ENCODE measurements around the gene SENP5.
"Not testable (repeated sequence)": the region's sequence is repeated elsewhere in the genome, so short reads cannot be mapped to it uniquely, and the experiment has no call there.

The SENP5 gene

DNA sequence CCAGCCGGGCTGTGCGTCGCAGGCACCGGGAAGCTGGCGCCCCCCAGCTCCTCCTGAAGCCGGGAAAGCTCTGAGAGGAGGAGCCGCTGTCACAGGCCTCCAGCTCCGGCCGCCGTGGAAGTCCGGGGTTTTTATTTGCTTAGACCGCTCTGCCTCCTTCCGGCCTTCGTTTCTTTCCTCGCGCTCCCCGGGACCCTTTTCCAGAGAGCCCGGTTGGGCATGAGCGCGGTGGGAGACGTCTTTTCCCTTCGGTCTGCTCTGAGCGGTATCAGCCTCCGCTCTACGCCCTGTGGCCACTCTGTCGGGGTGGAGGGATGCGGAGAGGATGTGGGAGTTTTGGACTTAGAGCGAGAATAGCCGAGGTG is 559 bp downstream of the SENP5 start:
- peak overlapping the region; percentile 90 for H3K4me3 ChIP-seq (ENCODE audit: low read depth, low read length)
- in situ Hi-C loops (cut with HindIII; ENCODE audit: low sequenced_read_pairs): no loop called here
- TF ChIP-seq CTCF (IDR thresholded peaks at IDR 0.05; ENCODE audit: low read depth, low read length): no peak
- no peak for DNase-seq (ENCODE audit: low read depth, low spot score)

GRCh38 chr3:196872316-196872715 is 4.6 kb downstream of the SENP5 start:
- no peak for TF ChIP-seq CTCF (IDR thresholded peaks at IDR 0.05; ENCODE audit: low read depth, low read length)
- in situ Hi-C loops (cut with HindIII; ENCODE audit: low sequenced_read_pairs): no loop called here

DNA sequence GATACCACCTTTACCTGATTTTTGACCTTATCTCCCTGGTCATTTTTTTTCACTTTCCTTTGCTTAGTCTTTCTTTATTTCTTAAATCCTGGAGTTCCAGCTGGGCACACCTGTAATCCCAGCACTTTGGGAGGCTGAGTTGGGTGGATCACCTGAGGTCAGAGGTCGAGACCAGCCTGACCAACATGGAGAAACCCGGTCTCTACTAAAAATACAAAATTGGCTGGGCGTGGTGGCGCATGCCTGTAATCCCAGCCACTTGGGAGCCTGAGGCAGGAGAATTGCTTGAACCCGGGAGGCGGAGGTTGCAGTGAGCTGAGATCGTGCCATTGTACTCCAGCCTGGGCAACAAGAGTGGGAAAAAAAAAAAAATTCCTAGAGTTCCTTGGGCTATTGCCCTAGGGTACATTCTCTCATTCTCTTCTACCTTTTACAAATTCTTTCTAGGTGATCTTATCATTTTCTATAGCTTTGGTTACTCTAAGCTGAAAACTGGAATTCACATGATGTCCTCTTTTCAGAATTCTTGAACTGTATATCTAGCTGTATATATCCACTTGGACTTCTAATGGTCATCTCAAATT is 6.9 kb downstream of the SENP5 start:
- H3K4me3 ChIP-seq (ENCODE audit: low read depth, low read length); in situ Hi-C loops (cut with HindIII; ENCODE audit: low sequenced_read_pairs); DNase-seq (ENCODE audit: low read depth, low spot score): not testable (repeated sequence)

More at GRCh38 chr3:196872316-196872715, 4.6 kb downstream of the SENP5 start:
- no peak overlapping the region for H3K4me3 ChIP-seq (ENCODE audit: low read depth, low read length)
- DNase-seq (ENCODE audit: low read depth, low spot score): peak; percentile 19

- TF ChIP-seq CTCF (IDR thresholded peaks at IDR 0.05; ENCODE audit: low read depth, low read length): no peak
- H3K4me3 ChIP-seq (ENCODE audit: low read depth, low read length): no peak overlapping the region
- in situ Hi-C loops (cut with HindIII; ENCODE audit: low sequenced_read_pairs): no loop called here
- no peak for DNase-seq (ENCODE audit: low read depth, low spot score)
Observed at GRCh38 chr3:196875258-196875657, 7.5 kb downstream of the SENP5 start.

DNA sequence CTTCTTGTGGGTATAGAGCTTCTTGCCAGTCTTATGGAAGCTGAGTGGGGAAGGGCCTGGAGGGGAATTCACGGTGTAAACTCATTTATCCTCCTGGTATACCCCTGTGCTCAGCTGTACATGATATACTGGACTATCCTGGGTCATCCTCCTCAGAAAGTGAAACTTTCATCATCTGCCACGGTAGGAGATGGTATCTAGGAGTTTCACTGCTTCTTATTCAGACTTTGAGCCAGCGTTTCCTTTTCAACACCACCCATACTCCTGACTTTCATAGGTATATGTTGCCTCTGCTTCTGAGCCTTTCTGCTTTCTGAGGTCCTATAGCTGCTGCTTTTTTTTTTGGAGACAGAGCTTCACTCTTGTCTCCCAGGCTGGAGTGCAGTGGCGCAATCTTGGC is 15.6 kb downstream of the SENP5 start:
- no peak for DNase-seq (ENCODE audit: low read depth, low spot score)
- in situ Hi-C loops (cut with HindIII; ENCODE audit: low sequenced_read_pairs): no loop called here
- TF ChIP-seq CTCF (IDR thresholded peaks at IDR 0.05; ENCODE audit: low read depth, low read length): no peak
- H3K4me3 ChIP-seq (ENCODE audit: low read depth, low read length): no peak overlapping the region

DNA sequence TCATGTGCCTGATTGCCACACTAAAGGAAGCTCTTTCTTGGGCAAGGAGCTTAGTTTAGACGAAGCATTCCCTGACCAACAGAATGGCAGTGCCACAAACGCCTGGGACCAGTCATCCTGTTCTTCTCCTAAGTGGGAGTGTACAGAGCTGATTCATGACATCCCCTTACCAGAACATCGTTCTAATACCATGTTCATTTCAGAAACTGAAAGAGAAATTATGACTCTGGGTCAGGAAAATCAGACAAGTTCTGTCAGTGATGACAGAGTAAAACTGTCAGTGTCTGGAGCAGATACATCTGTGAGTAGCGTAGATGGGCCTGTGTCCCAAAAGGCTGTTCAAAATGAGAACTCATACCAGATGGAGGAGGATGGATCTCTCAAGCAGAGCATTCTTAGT is 18.4 kb downstream of the SENP5 start:
- in situ Hi-C loops (cut with HindIII; ENCODE audit: low sequenced_read_pairs): no loop called here
- DNase-seq (ENCODE audit: low read depth, low spot score): no peak
- TF ChIP-seq CTCF (IDR thresholded peaks at IDR 0.05; ENCODE audit: low read depth, low read length): no peak
- H3K4me3 ChIP-seq (ENCODE audit: low read depth, low read length): no peak overlapping the region

GRCh38 chr3:196889844-196890708 is 22.4 kb downstream of the SENP5 start:
- in situ Hi-C loops (cut with HindIII; ENCODE audit: low sequenced_read_pairs): no loop called here
- no peak for TF ChIP-seq CTCF (IDR thresholded peaks at IDR 0.05; ENCODE audit: low read depth, low read length)
- H3K4me3 ChIP-seq (ENCODE audit: low read depth, low read length): no peak overlapping the region
- DNase-seq (ENCODE audit: low read depth, low spot score): no peak

Data from astrocyte of the spinal cord (primary cell).